DMS153 (cell line): ENCODE results near the gene TMEM154.
A peak's percentile ranks its signal among the peaks of the same experiment; 100 is the strongest.
"Not testable (repeated sequence)": the region's sequence is repeated elsewhere in the genome, so short reads cannot be mapped to it uniquely, and the experiment has no call there.

Experiments used
- DNase-seq: peaks from one replicate; lab custom pipeline; 2025; lab: John Stamatoyannopoulos, UW

The TMEM154 gene

GRCh38 chr4:152667781-152668180, 12.0 kb downstream of the TMEM154 start:
- DNase-seq = no peak

- DNase-seq = no peak
These were observed 12.9 kb downstream of the TMEM154 start for GRCh38 chr4:152666946-152667345.

GRCh38 chr4:152665691-152666395, 14.0 kb downstream of the TMEM154 start:
- DNase-seq = no peak

GRCh38 chr4:152664067-152664378, 15.8 kb downstream of the TMEM154 start:
- DNase-seq = not testable (repeated sequence)

GRCh38 chr4:152663203-152664066, 16.4 kb downstream of the TMEM154 start:
- DNase-seq = no peak

GRCh38 chr4:152661649-152662048, 18.1 kb downstream of the TMEM154 start:
- DNase-seq = no peak

GRCh38 chr4:152660526-152660925, 19.3 kb downstream of the TMEM154 start:
- no peak for DNase-seq

- no peak for DNase-seq
These were observed 20.0 kb downstream of the TMEM154 start for GRCh38 chr4:152659806-152660205.

GRCh38 chr4:152657657-152658056, 22.1 kb downstream of the TMEM154 start:
- DNase-seq = no peak

- DNase-seq = no peak
These were observed 24.3 kb downstream of the TMEM154 start for GRCh38 chr4:152655272-152656129.

GRCh38 chr4:152652102-152652501, 27.7 kb downstream of the TMEM154 start:
- DNase-seq = no peak

- DNase-seq = no peak
These were observed 28.2 kb downstream of the TMEM154 start for GRCh38 chr4:152651473-152652060.

- DNase-seq = peak; percentile 40
These were observed 33.6 kb downstream of the TMEM154 start for GRCh38 chr4:152646221-152646620.

GRCh38 chr4:152644130-152644529, 35.7 kb downstream of the TMEM154 start:
- DNase-seq = no peak

GRCh38 chr4:152643153-152644035, 36.4 kb downstream of the TMEM154 start:
- DNase-seq = no peak

- DNase-seq = peak; percentile 94
These were observed 39.5 kb downstream of the TMEM154 start for GRCh38 chr4:152640058-152640921.

GRCh38 chr4:152635851-152636250, 43.9 kb downstream of the TMEM154 start:
- no peak for DNase-seq

GRCh38 chr4:152634110-152634760, 45.6 kb downstream of the TMEM154 start:
- DNase-seq = no peak

- DNase-seq = no peak
These were observed 46.7 kb downstream of the TMEM154 start for GRCh38 chr4:152633118-152633517.

GRCh38 chr4:152630324-152630723, 49.5 kb downstream of the TMEM154 start:
- no peak for DNase-seq
